GM19324 (cell line): ENCODE results near the gene CHD6.

Experiments
- ATAC-seq: cut with Tn5 transposase; IDR thresholded peaks from one replicate; pipeline ENCODE4 v1.9.1; 2021; ENCODE audit warnings: mild to moderate bottlenecking, moderate library complexity; ENCODE audit not compliant: unreplicated experiment, low FRiP score

Gene CHD6

DNA sequence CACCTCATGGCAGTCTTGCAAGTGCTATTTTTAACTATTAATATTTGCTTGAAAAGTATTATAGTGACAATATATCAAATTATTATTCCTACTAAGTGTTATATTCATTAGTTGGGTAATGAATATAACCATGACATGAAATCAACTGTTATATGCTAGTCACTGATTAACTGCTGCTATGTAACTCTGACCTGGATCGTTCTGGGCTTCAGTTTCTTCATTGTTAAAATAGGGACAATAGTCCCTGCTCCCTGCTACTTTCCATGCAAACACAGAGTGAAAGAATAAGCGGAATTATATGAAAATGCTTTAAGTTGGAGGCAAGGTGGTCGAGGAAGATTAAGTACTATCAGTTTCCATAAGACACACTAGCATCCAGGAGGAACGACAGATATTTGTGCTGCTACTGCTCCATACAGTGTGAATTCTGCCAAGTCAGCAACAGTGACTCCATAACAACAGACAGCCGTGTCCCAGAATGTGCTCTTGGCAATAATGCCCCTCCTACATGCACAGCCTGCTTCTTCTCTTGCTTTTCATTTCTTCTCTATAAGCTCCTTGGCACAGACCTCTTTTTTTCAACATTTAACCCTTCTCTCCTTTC is 107.2 kb downstream of the CHD6 start:
- no peak for ATAC-seq

- ATAC-seq = no peak
Measured at GRCh38 chr20:41510224-41510623, 108.0 kb downstream of the CHD6 start.

GRCh38 chr20:41509316-41510200 is 108.6 kb downstream of the CHD6 start:
- no peak for ATAC-seq

GRCh38 chr20:41508335-41508734 is 109.8 kb downstream of the CHD6 start:
- ATAC-seq = no peak

- no peak for ATAC-seq
Measured at GRCh38 chr20:41507851-41508250, 110.3 kb downstream of the CHD6 start.

- no peak for ATAC-seq
Measured at GRCh38 chr20:41507436-41507835, 110.7 kb downstream of the CHD6 start.

DNA sequence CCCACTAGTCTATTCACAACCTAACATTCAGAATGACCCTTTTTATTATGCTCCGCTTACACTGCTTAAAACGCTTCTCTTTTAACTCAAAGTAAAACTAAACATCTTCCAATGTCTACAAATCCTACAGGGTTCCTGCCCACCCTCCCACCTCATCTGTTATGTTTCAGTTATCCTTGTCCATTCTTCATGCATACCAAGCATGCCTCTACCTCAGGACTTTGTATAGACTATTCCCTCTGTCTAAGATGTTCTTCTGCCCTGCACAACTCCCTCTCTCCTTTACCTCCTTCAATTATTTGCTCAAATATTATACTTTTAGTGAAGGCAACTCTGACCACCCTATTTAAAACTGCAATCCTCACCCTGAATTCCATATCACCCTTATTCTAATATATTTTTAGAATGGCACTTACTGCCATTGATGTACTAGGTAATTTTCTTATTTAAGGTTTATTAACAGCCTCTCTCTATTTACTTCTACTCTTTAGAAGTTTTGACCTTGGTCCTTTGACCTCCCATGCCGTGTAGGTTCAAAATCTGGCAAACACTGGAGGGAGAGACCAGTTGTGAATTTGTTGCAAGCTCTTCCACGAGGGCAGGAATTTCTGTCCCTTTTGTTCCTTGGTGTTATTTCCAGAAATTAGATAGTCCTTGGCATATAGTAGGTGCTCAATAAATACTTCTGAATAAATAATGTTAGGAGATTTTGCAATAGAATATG is 111.8 kb downstream of the CHD6 start:
- ATAC-seq = no peak

DNA sequence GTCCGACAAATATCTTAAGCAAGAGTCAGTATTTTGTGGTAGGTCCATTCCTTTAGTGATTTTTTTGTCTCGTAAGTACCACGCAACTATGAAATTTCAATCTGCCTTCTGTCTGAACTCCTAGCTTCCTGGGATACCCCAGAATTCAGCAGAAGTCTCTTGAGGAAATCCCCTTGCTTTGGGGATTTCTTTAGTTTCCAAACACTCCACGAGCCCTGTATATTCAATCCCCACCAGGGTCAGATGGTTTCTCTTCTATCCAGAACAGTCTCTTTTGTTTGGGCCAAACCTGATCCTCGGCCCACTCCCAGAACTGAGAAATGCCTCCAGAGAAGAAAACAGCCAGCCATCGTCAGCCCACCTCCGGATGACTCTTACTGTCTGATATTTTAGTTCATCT is 113.0 kb downstream of the CHD6 start:
- no peak for ATAC-seq

DNA sequence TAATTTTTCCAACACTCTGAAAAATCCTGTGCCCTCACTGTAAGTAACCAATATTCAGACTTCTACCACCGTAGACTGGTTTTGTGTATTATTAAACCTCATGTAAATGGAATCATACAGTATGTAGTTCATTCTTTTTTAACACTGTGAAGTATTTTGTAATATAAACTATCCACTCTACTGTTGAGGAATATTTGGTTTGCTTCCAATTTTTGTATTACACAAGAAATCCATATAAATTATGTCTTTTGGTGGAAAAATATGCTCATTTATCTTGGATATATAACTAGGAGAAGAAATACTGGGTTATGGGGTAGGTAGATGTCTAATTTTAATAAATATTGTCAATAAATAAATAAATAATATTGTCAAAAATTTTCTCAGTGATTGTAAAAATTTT is 116.8 kb downstream of the CHD6 start:
- no peak for ATAC-seq

DNA sequence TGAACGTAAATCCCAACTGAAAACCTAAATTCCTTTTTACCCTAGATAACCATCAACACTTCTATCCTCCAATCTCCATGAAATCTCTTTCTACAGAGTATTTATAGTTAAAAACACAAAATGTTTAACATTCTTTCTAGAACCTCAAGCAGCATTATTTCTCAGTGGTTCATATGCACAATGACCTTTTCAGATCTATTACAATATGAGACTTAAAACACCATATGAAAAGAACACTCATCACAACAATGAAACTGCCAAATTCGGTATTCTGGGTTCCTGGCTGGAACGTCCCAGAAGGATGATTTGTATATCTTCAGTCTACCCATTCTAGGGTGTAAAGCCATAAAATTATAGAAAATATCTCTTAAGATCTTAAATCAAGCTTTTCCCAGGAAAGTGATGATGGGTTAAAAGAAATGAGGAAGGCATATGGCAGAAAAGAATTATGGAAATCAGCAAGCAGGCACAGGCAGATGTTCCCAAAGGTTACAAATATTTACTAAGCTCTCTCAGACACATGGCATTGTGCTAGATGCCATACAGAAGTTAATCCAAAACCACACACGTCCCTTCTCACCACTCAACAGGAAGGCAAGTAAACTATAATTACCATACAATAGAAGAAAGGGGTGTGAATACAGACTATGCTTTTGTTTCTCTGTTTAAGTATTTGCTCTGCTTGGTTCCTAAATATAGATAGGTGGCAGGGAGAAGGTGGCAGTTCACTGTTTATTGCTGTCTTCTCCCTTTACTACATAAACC is 118.0 kb downstream of the CHD6 start:
- ATAC-seq = no peak

DNA sequence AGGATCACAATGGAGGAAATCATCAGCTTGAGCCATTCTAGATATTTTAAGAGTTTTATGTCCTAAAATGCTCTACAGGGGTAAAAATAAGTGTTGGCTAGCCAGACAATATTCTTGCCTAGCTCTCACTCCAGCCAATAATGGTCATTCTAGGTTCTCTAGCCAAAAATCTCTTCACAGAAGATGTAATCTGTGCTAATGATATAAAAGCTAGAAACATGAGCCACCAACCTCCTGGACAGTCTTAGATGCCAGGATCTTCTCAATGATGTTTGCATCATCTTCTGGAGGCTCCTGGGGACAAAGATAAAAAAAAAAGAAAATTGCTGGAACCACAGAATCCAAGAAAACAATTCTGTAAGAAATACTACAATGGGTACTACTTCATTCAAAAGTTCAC is 119.1 kb downstream of the CHD6 start:
- ATAC-seq = no peak

GRCh38 chr20:41497186-41497895 is 120.8 kb downstream of the CHD6 start:
- ATAC-seq = no peak

- ATAC-seq = no peak
Measured at GRCh38 chr20:41494451-41494850, 123.7 kb downstream of the CHD6 start.

GRCh38 chr20:41483553-41483930 is 134.6 kb downstream of the CHD6 start:
- ATAC-seq = no peak

- ATAC-seq = no peak
Measured at GRCh38 chr20:41482647-41483552, 135.3 kb downstream of the CHD6 start.

- no peak for ATAC-seq
Measured at GRCh38 chr20:41480054-41480770, 138.0 kb downstream of the CHD6 start.

GRCh38 chr20:41479113-41479512 is 139.1 kb downstream of the CHD6 start:
- no peak for ATAC-seq

GRCh38 chr20:41478026-41478425 is 140.2 kb downstream of the CHD6 start:
- no peak for ATAC-seq
